OCI-LY7 (cell line): ENCODE measurements around the gene CISD3. TPM values are rescaled to one million over a fixed set of nuclear protein-coding genes. Genes with fewer than 3 reads are reported as not detected.

Experiments
- BruUV-seq: library from RNA; stranded (reverse); fragments of 400-500 nt; replicated peaks from 2 replicates; lab custom pipeline; 2021; lab: Mats Ljungman, UMichigan
- CTCF ChIA-PET: fragments of 300-600 bp; sonication (Branson Sonifier 250); formaldehyde crosslinking; loops from one replicate; lab custom pipeline; 2022; ENCODE audit warnings: antibody characterized with exemption; ENCODE audit not compliant: unreplicated experiment; lab: Charles Lee
- POLR2A ChIA-PET: fragments of 300-600 bp; sonication (Branson Sonifier 250); formaldehyde crosslinking; loops from one replicate; lab custom pipeline; 2022; ENCODE audit warnings: antibody characterized with exemption; lab: Charles Lee
- DNase-seq: peaks from one replicate; pipeline ENCODE4 v3.0.0-alpha.2; 2015; ENCODE audit warnings: low spot score
- H2AFZ ChIP-seq: fragments of 200-600 bp; sonication (generic), shearing (Covaris generic); 2 replicates; pipeline ENCODE4 v1.6.1; 2014; ENCODE audit warnings: mild to moderate bottlenecking, antibody characterized with exemption, low read length, moderate library complexity
- H3K27ac ChIP-seq: fragments of 200-600 bp; sonication (generic); 2 replicates; pipeline ENCODE4 v1.5.1; 2014; ENCODE audit warnings: mixed run types, low read depth, mild to moderate bottlenecking, moderate library complexity, low read length, inconsistent platforms; ENCODE audit not compliant: poor library complexity, severe bottlenecking
- H3K36me3 ChIP-seq: fragments of 200-600 bp; sonication (generic); 2 replicates; pipeline ENCODE4 v1.6.1; 2014; ENCODE audit warnings: mild to moderate bottlenecking, antibody characterized with exemption, low read length, moderate library complexity, mixed read lengths; ENCODE audit not compliant: insufficient read depth
- H3K4me1 ChIP-seq: fragments of 200-600 bp; sonication (generic); 2 replicates; pipeline ENCODE4 v1.5.1; 2014; ENCODE audit warnings: mild to moderate bottlenecking, low read length; ENCODE audit not compliant: insufficient read depth, poor library complexity, severe bottlenecking
- H3K4me2 ChIP-seq: fragments of 200-600 bp; sonication (generic); 2 replicates; pipeline ENCODE4 v1.6.1; 2014; ENCODE audit warnings: mild to moderate bottlenecking, low read length
- H3K4me3 ChIP-seq: fragments of 200-600 bp; sonication (generic); 2 replicates; pipeline ENCODE4 v1.5.1; 2014; ENCODE audit warnings: mild to moderate bottlenecking, low read depth, low read length; ENCODE audit not compliant: poor library complexity, severe bottlenecking
- H3K79me2 ChIP-seq: fragments of 200-600 bp; sonication (generic); 2 replicates; pipeline ENCODE4 v1.6.1; 2016; ENCODE audit warnings: low read depth, mild to moderate bottlenecking, low read length, moderate library complexity, mixed read lengths; ENCODE audit not compliant: insufficient read depth
- H3K9me2 ChIP-seq: fragments of 200-600 bp; sonication (generic); 2 replicates; pipeline ENCODE4 v1.6.1; 2016; ENCODE audit warnings: mild to moderate bottlenecking, low read length, mixed read lengths; ENCODE audit not compliant: insufficient read depth
- H3K9me3 ChIP-seq: fragments of 200-600 bp; sonication (generic); 2 replicates; pipeline ENCODE4 v1.6.1; 2014; ENCODE audit warnings: mild to moderate bottlenecking, mixed run types, low read length, mixed read lengths
- H4K20me1 ChIP-seq: fragments of 200-600 bp; sonication (generic); 2 replicates; pipeline ENCODE4 v1.6.1; 2014; ENCODE audit warnings: mild to moderate bottlenecking, antibody characterized with exemption, low read length, moderate library complexity, mixed read lengths; ENCODE audit not compliant: insufficient read depth
- CTCF ChIP-seq: fragments of 200-600 bp; sonication (generic); conservative IDR thresholded peaks from 2 replicates; pipeline ENCODE4 v1.5.1; 2014; ENCODE audit warnings: mild to moderate bottlenecking, antibody characterized with exemption, low read length, moderate library complexity, mixed read lengths
- EZH2phosphoT487 ChIP-seq: fragments of 200-600 bp; sonication (generic); IDR thresholded peaks from 2 replicates; pipeline ENCODE4 v1.6.1; 2018; ENCODE audit warnings: low read depth, borderline replicate concordance, mild to moderate bottlenecking, mixed run types, antibody characterized with exemption, low read length, moderate library complexity, mixed read lengths
- intact Hi-C: fragments of 100-400 bp; cut with micrococcal nuclease; formaldehyde crosslinking; loops from one replicate; pipeline ENCODE4 v1.10.0; 2022; ENCODE audit not compliant: unreplicated experiment
- total RNA-seq, 2 experiments: library from RNA; depleted of rRNA in 1 of 2; stranded (reverse); fragments of >200 nt in 1 of 2; shearing (Covaris generic) in 1 of 2; gene quantifications; 2 replicates each; pipeline ENCODE4 v1.2.3, GENCODE V29; 2014 to 2022

The CISD3 gene
- total RNA-seq, 2 experiments from 2014 or later: 13.4 to 25.1 TPM

GRCh38 chr17:38685491-38685890 is 44.6 kb upstream of the CISD3 start:
- no peak for DNase-seq
- H3K4me1 ChIP-seq: no peaks in the 10 kb centered on the region
- H3K27ac ChIP-seq: no peak overlapping the region
- no TSS peak for BruUV-seq
- H3K79me2 ChIP-seq: no peaks in the 10 kb centered on the region
- no peak overlapping the region for H2AFZ ChIP-seq
- POLR2A ChIA-PET: no interaction called here
- intact Hi-C loops: no loop called here
- no peaks in the 10 kb centered on the region for H3K9me3 ChIP-seq
- CTCF ChIA-PET: interaction anchor here (0.5 kb wide), 1 partner anchor 27 kb away, joined by 4 read pairs; no protein-coding TSS in a partner anchor
- no peak overlapping the region for H3K4me2 ChIP-seq
- H3K9me2 ChIP-seq: no peaks in the 10 kb centered on the region
- TF ChIP-seq CTCF: no peak
- no peak for TF ChIP-seq EZH2phosphoT487
- no peak overlapping the region for H3K4me3 ChIP-seq
- no peaks in the 10 kb centered on the region for H3K36me3 ChIP-seq
- no peaks in the 10 kb centered on the region for H4K20me1 ChIP-seq

DNA sequence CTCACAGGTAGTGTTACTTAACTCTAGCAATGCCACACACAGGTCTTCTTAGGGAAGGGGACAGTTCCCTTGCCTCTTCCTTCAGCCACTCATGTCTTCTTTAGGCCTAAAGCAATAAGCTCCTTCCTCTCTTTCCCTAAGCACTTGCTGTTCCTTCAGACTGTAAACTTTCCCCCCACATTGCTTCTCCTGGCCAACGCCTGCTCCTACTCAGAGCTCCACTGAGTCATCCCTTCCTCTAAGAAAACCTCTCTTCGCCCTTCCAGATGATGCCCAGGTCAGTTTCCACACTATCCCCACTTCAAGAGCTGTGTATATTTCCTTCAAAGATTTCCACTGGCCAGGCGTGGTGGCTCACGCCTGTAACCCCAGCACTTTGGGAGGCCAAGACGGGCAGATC is 42.9 kb upstream of the CISD3 start:
- no peak overlapping the region for H2AFZ ChIP-seq
- DNase-seq: no peak
- no peak overlapping the region for H3K4me2 ChIP-seq
- no peaks in the 10 kb centered on the region for H3K36me3 ChIP-seq
- no peaks in the 10 kb centered on the region for H3K79me2 ChIP-seq
- no peaks in the 10 kb centered on the region for H3K9me3 ChIP-seq
- intact Hi-C loops: no loop called here
- ChIA-PET CTCF (no interaction called here), POLR2A (no interaction called here)
- no peak for TF ChIP-seq CTCF
- H3K27ac ChIP-seq: no peak overlapping the region
- no TSS peak for BruUV-seq
- H3K4me1 ChIP-seq: peaks cover 3% of the 10 kb centered on the region
- no peaks in the 10 kb centered on the region for H4K20me1 ChIP-seq
- no peaks in the 10 kb centered on the region for H3K9me2 ChIP-seq
- no peak overlapping the region for H3K4me3 ChIP-seq

GRCh38 chr17:38690386-38690785 is 39.8 kb upstream of the CISD3 start:
- Histone ChIP-seq H3K9me3 (no peaks in the 10 kb centered on the region), H3K9me2 (no peaks in the 10 kb centered on the region), H3K4me2 (no peak overlapping the region), H3K36me3 (no peaks in the 10 kb centered on the region), H3K4me1 (peaks cover 3% of the 10 kb centered on the region), H2AFZ (no peak overlapping the region), H3K4me3 (no peak overlapping the region), H3K79me2 (no peaks in the 10 kb centered on the region), H3K27ac (no peak overlapping the region), H4K20me1 (no peaks in the 10 kb centered on the region)
- intact Hi-C loops: no loop called here
- no TSS peak for BruUV-seq
- ChIA-PET POLR2A (interaction anchor here (0.6 to 1.2 kb wide), 2 partner anchors 15 to 25 kb away, joined by 3 to 4 read pairs; partner anchors contain the start of gene MLLT6), CTCF (no interaction called here)
- no peak for DNase-seq
- no peak for TF ChIP-seq EZH2phosphoT487
- no peak for TF ChIP-seq CTCF
